K562 (cell line): ENCODE measurements around the gene PUSL1. TPM values are rescaled to one million over a fixed set of nuclear protein-coding genes. Genes with fewer than 3 reads are reported as not detected.

Experiments used
- BRCA1 ChIP-seq, 2 experiments: fragments of 450-650 bp in 1 of 2; sonication (generic) in 1 of 2; formaldehyde crosslinking in 1 of 2; IDR thresholded peaks; 2 replicates each; pipeline versions ENCODE4 v1.5.0 to v1.6.1; 2017 to 2020; ENCODE audit warnings: mild to moderate bottlenecking in 1 of 2, missing genetic modification reagents in 1 of 2
- DDX20 ChIP-seq: fragments of 450-650 bp; IDR thresholded peaks from 2 replicates; pipeline ENCODE4 v1.6.1; 2016; ENCODE audit warnings: missing genetic modification characterization, low read depth, mild to moderate bottlenecking, missing compliant biosample characterization, moderate library complexity
- GABPB1 ChIP-seq: sonication (generic); formaldehyde crosslinking; IDR thresholded peaks from 2 replicates; pipeline ENCODE4 v1.8.0; 2022; ENCODE audit warnings: mild to moderate bottlenecking, missing genetic modification reagents
- KAT2B ChIP-seq: IDR thresholded peaks from one replicate; pipeline ENCODE4 v1.6.1; 2012; ENCODE audit warnings: low read depth, mild to moderate bottlenecking, control low read depth, inconsistent platforms, low read length, moderate library complexity
- KAT8 ChIP-seq: fragments of 450-650 bp; IDR thresholded peaks from 2 replicates; pipeline ENCODE4 v1.6.1; 2016; ENCODE audit warnings: low read depth, mild to moderate bottlenecking
- KDM4B ChIP-seq, 2 experiments: fragments of 450-650 bp in 1 of 2; sonication (generic) in 1 of 2; IDR thresholded peaks; 2 replicates each; pipeline ENCODE4 v1.6.1; 2016 to 2017; ENCODE audit warnings: borderline replicate concordance in 2 of 2, antibody characterized with exemption in 1 of 2, low read depth in 1 of 2, mild to moderate bottlenecking in 1 of 2
- L3MBTL2 ChIP-seq: fragments of 450-650 bp; IDR thresholded peaks from 2 replicates; pipeline ENCODE4 v1.6.1; 2016; ENCODE audit warnings: mild to moderate bottlenecking, moderate library complexity
- NR2C2 ChIP-seq, 2 experiments: fragments of 200-800 bp in 1 of 2; sonication (Bioruptor generic) in 1 of 2; sonication (generic) in 1 of 2; formaldehyde crosslinking in 1 of 2; IDR thresholded peaks; 2 replicates each; pipeline versions ENCODE4 v1.6.1 to v1.8.0; 2016 to 2022; ENCODE audit warnings: mild to moderate bottlenecking in 1 of 2, missing compliant biosample characterization in 1 of 2, missing genetic modification characterization in 1 of 2, missing genetic modification reagents in 1 of 2
- SNIP1 ChIP-seq: fragments of 450-650 bp; IDR thresholded peaks from 2 replicates; pipeline ENCODE4 v1.7.1; 2017; ENCODE audit warnings: low read depth, mild to moderate bottlenecking
- TAF15 ChIP-seq: fragments of 200-400 bp; formaldehyde crosslinking; IDR thresholded peaks from 2 replicates; pipeline ENCODE4 v1.6.1; 2017; ENCODE audit warnings: mild to moderate bottlenecking, low read depth, low read length, moderate library complexity
- ZKSCAN8 ChIP-seq: fragments of 200-800 bp; sonication (Bioruptor generic); IDR thresholded peaks from 2 replicates; pipeline ENCODE4 v1.6.1; 2016; ENCODE audit warnings: missing genetic modification characterization, missing compliant biosample characterization
- ZNF263 ChIP-seq: sonication (generic); formaldehyde crosslinking; IDR thresholded peaks from 2 replicates; pipeline ENCODE4 v1.8.0; 2022; ENCODE audit warnings: mild to moderate bottlenecking, missing genetic modification reagents, borderline replicate concordance
- polyA plus RNA-seq, 8 experiments: library from polyadenylated mRNA; depleted of rRNA in 4 of 8; stranded (reverse) in 5 of 8; unstranded in 3 of 8; fragments of >200 nt; fragmentation: Nextera tagmentation in 2 of 8; fragmentation: Illumina TruSeq in 1 of 8; extraction: Ambion mirVana in 2 of 8; extraction: Trizol in 1 of 8; gene quantifications; 2 replicates each; pipeline versions ENCODE4 v1.2.1 to v1.2.3, GENCODE V29; 2011 to 2014; ENCODE audit warnings: inconsistent platforms in 1 of 8, missing spikeins in 1 of 8
- total RNA-seq, 7 experiments: library from RNA; depleted of rRNA in 6 of 7; stranded (reverse); fragments of >200 nt in 6 of 7; fragmentation: Illumina TruSeq in 2 of 7; extraction: Trizol in 2 of 7; gene quantifications; 2 replicates each; pipeline versions ENCODE4 v1.2.1 to v1.2.3, GENCODE V29; 2011 to 2021; ENCODE audit warnings: low replicate concordance in 1 of 7
- TF ChIP-seq, protein P1 (sequence below): IDR thresholded peaks from 2 replicates; pipeline ENCODE4 v1.6.1; 2011; ENCODE audit warnings: borderline replicate concordance, low read depth, mild to moderate bottlenecking, moderate library complexity, low read length; ENCODE audit not compliant: insufficient read depth, poor library complexity, severe bottlenecking
- TF ChIP-seq, protein P2 (sequence below): fragments of 250-450 bp; sonication (Bioruptor Pico); IDR thresholded peaks from 2 replicates; pipeline ENCODE4 v1.5.0; 2021; ENCODE audit warnings: mild to moderate bottlenecking, moderate library complexity
- TF ChIP-seq, protein P3 (sequence below): fragments of 250-450 bp; sonication (Bioruptor Pico); IDR thresholded peaks from 2 replicates; pipeline ENCODE4 v1.8.0; 2021; ENCODE audit warnings: mild to moderate bottlenecking, moderate library complexity
- TF ChIP-seq, protein P4 (sequence below), 2 experiments: fragments of 450-650 bp; conservative IDR thresholded peaks; 2 replicates each; pipeline ENCODE4 v1.6.1; 2017; ENCODE audit warnings: mild to moderate bottlenecking in 2 of 2, moderate library complexity in 2 of 2

The PUSL1 gene
- total and polyA plus RNA-seq, 9 of the 15 experiments (the other 6 are each of a cell fraction or from before 2014, with no cell fraction given), result 0.62 to 86.9 (median 13.6) TPM

DNA sequence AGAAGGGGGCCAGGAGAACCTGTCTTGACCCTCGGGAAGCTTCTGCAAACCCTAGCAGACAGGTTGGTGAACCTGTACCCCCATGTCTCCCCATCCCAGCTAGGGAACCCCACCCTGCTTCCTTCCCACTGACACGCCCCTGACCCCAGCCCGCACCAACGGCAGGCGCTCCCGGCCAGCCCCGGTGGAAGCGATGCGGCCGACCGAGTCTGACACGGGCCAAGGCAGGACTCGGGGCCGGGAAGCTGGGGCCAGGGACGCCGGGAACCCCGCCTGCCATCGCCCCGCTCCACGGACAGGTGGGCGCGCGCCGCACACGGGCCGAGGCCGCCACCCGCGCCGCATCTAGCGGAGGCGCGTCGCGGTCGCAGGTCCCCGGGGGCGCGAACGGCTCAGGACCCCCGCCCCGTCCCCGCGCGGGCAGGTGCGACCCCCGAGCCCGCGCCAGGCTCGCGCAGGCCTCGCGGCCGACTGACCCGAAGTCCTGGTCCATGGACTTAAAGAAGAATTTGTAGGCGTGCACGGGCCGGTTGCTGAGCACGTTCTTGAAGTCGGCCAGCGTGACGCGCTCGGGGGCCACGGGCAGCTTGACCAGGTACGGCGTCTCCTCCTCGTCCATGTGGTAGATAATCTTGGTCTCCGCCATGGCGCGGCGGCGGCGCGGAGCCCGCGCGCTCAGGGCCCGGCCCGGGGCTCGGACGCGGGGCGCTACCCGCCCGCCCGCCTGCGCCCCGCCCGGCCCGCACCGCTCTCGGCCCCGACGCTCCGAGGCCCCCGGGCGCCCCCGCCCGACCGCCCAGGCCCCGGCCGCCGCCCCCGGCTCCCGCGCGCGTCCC, 40.2 kb downstream of the PUSL1 start (continued):
- TF ChIP-seq, protein P1, sequence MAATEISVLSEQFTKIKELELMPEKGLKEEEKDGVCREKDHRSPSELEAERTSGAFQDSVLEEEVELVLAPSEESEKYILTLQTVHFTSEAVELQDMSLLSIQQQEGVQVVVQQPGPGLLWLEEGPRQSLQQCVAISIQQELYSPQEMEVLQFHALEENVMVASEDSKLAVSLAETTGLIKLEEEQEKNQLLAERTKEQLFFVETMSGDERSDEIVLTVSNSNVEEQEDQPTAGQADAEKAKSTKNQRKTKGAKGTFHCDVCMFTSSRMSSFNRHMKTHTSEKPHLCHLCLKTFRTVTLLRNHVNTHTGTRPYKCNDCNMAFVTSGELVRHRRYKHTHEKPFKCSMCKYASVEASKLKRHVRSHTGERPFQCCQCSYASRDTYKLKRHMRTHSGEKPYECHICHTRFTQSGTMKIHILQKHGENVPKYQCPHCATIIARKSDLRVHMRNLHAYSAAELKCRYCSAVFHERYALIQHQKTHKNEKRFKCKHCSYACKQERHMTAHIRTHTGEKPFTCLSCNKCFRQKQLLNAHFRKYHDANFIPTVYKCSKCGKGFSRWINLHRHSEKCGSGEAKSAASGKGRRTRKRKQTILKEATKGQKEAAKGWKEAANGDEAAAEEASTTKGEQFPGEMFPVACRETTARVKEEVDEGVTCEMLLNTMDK, result no peak
- TF ChIP-seq DDX20 (tag) (no peak), KDM4B (IDR thresholded peaks at IDR 0.05; ENCODE audit: borderline replicate concordance in 2 of 2, low read depth in 1 of 2) (no peak), KAT2B (no peak), GABPB1 (no peak), ZKSCAN8 (CRISPR knock-in tag) (no peak), BRCA1 (IDR thresholded peaks at IDR 0.05) (no peak), BRCA1 (CRISPR knock-in tag; IDR thresholded peaks at IDR 0.05) (no peak), L3MBTL2 (peak; percentile 49), TAF15 (no peak), KAT8 (no peak), NR2C2 (CRISPR knock-in tag; IDR thresholded peaks at IDR 0.05) (no peak), NR2C2 (tag; IDR thresholded peaks at IDR 0.05) (peak; percentile 25; the same call in 1 of the 2 replicates), SNIP1 (no peak), ZNF263 (CRISPR knock-in tag) (no peak)
- TF ChIP-seq, protein P2, sequence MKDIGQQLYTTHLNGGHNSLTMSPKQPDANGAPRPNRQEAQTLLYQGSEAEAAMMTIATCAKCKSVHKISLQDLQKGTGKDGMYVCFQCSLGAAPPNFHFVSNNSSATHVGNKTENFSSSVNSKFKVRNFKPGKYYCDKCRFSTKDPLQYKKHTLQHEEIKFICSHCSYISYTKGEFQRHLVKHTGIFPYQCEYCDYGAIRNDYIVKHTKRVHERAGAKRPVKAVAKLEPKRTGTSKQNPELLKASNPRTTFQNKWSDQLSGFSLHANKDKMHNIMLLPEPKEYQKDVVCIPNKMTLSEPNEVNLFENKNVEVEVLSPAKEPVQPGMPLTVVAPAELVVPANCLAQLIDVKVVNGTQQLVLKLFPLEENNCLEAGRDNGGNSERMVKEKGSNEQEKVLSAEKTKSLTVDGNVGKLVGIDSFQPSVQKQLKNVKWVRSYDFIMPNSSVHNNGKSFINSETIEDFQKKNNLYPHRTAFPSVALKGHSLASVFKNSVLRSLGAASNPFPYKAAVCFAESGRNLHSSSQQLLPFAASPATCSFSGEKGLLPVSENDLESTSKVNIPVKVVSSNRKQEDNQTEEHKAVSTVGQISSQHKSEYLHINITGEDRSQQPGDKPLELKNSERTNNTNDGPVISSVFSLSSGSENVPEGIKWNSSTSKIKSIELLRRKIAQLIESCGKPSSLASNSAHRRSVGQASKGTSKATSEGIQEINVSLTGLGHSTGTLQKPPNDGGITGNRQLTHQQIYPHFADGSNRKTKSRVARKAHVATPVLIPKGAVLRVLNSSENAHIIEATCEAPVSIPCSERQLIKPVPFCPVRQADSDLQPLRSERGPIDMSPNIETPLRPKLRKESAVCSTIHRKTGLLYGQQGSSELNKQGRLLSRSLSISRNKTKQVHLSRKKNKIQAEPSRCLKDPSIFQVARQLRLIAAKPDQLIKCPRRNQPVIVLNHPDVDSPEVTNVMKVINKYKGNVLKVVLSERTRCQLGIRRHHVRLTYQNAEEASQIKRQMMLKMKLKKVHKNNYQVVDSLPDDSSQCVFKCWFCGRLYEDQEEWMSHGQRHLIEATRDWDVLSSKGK (CRISPR knock-in tag), result no peak
- TF ChIP-seq, protein P3, sequence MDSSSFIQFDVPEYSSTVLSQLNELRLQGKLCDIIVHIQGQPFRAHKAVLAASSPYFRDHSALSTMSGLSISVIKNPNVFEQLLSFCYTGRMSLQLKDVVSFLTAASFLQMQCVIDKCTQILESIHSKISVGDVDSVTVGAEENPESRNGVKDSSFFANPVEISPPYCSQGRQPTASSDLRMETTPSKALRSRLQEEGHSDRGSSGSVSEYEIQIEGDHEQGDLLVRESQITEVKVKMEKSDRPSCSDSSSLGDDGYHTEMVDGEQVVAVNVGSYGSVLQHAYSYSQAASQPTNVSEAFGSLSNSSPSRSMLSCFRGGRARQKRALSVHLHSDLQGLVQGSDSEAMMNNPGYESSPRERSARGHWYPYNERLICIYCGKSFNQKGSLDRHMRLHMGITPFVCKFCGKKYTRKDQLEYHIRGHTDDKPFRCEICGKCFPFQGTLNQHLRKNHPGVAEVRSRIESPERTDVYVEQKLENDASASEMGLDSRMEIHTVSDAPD, result no peak
- TF ChIP-seq, protein P4, sequence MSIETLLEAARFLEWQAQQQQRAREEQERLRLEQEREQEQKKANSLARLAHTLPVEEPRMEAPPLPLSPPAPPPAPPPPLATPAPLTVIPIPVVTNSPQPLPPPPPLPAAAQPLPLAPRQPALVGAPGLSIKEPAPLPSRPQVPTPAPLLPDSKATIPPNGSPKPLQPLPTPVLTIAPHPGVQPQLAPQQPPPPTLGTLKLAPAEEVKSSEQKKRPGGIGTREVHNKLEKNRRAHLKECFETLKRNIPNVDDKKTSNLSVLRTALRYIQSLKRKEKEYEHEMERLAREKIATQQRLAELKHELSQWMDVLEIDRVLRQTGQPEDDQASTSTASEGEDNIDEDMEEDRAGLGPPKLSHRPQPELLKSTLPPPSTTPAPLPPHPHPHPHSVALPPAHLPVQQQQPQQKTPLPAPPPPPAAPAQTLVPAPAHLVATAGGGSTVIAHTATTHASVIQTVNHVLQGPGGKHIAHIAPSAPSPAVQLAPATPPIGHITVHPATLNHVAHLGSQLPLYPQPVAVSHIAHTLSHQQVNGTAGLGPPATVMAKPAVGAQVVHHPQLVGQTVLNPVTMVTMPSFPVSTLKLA (conservative IDR thresholded peaks at IDR 0.05), result peak in 1 of 2 experiments; percentile 29; a peak in 1 of 4 replicates
